Osteocyte (in vitro differentiated cells): ENCODE results near the gene ACTN4. TPM values are rescaled to one million over a fixed set of nuclear protein-coding genes. Genes with fewer than 3 reads are reported as not detected.
A peak's percentile ranks its signal among the peaks of the same experiment; 100 is the strongest.

Source experiments
- DNase-seq: peaks from one replicate; pipeline ENCODE4 v3.0.0; 2021; ENCODE audit warnings: mixed read lengths; ENCODE audit not compliant: unreplicated experiment; ENCODE audit errors: extremely low spot score
- H3K27ac Mint-ChIP-seq: one replicate; pipeline ENCODE4 v1.8.0; 2021; ENCODE audit warnings: mild to moderate bottlenecking, mixed read lengths; ENCODE audit not compliant: unreplicated experiment
- H3K27me3 Mint-ChIP-seq: one replicate; pipeline ENCODE4 v1.8.0; 2021; ENCODE audit warnings: mixed read lengths; ENCODE audit not compliant: unreplicated experiment
- H3K36me3 Mint-ChIP-seq: one replicate; pipeline ENCODE4 v1.8.0; 2021; ENCODE audit warnings: mixed read lengths; ENCODE audit not compliant: unreplicated experiment
- H3K4me1 Mint-ChIP-seq: one replicate; pipeline ENCODE4 v1.8.0; 2021; ENCODE audit warnings: mixed read lengths; ENCODE audit not compliant: unreplicated experiment
- H3K4me3 Mint-ChIP-seq: one replicate; pipeline ENCODE4 v1.8.0; 2021; ENCODE audit warnings: mild to moderate bottlenecking, moderate library complexity, mixed read lengths; ENCODE audit not compliant: unreplicated experiment
- H3K9me3 Mint-ChIP-seq: one replicate; pipeline ENCODE4 v1.8.0; 2021; ENCODE audit warnings: mixed read lengths; ENCODE audit not compliant: unreplicated experiment
- CTCF ChIP-seq: fragments of 200-600 bp; sonication (generic); IDR thresholded peaks from 2 replicates; pipeline ENCODE4 v1.5.0; 2021; ENCODE audit warnings: antibody characterized with exemption, mild to moderate bottlenecking, moderate library complexity
- total RNA-seq: library from RNA; stranded (reverse); gene quantifications from 2 replicates; pipeline ENCODE4 v1.2.1, GENCODE V29; 2021

ACTN4 gene
- total RNA-seq, 1 donor from 2014 or later, result 525 TPM

GRCh38 chr19:38639679-38640078 is 7.8 kb upstream of the ACTN4 start:
- peaks cover 6% of the 10 kb centered on the region for H3K36me3 Mint-ChIP-seq
- no peak overlapping the region for H3K27ac Mint-ChIP-seq
- H3K9me3 Mint-ChIP-seq, result no peaks in the 10 kb centered on the region
- DNase-seq, result no peak
- H3K4me3 Mint-ChIP-seq, result no peak overlapping the region
- no peak for TF ChIP-seq CTCF
- peaks cover 6% of the 10 kb centered on the region for H3K4me1 Mint-ChIP-seq
- H3K27me3 Mint-ChIP-seq, result no peaks in the 10 kb centered on the region

- Mint-ChIP-seq H3K4me1 (peaks cover 5% of the 10 kb centered on the region), H3K4me3 (no peak overlapping the region), H3K27ac (no peak overlapping the region), H3K27me3 (no peaks in the 10 kb centered on the region), H3K9me3 (no peaks in the 10 kb centered on the region), H3K36me3 (peaks cover 5% of the 10 kb centered on the region)
- no peak for DNase-seq
- no peak for TF ChIP-seq CTCF
Measured at GRCh38 chr19:38640368-38640767, 7.1 kb upstream of the ACTN4 start.

- no peak overlapping the region for H3K27ac Mint-ChIP-seq
- TF ChIP-seq CTCF, result no peak
- no peaks in the 10 kb centered on the region for H3K9me3 Mint-ChIP-seq
- no peak overlapping the region for H3K4me3 Mint-ChIP-seq
- no peaks in the 10 kb centered on the region for H3K36me3 Mint-ChIP-seq
- no peak for DNase-seq
- peaks cover 5% of the 10 kb centered on the region for H3K4me1 Mint-ChIP-seq
- H3K27me3 Mint-ChIP-seq, result no peaks in the 10 kb centered on the region
Measured at GRCh38 chr19:38642176-38642575, 5.3 kb upstream of the ACTN4 start.

GRCh38 chr19:38644719-38645118 is 2.7 kb upstream of the ACTN4 start:
- Mint-ChIP-seq H3K36me3 (no peaks in the 10 kb centered on the region), H3K27me3 (no peaks in the 10 kb centered on the region), H3K4me3 (no peak overlapping the region), H3K4me1 (peaks cover 17% of the 10 kb centered on the region), H3K27ac (no peak overlapping the region), H3K9me3 (no peaks in the 10 kb centered on the region)
- no peak for DNase-seq
- TF ChIP-seq CTCF, result no peak

GRCh38 chr19:38647966-38648768 is 718 bp downstream of the ACTN4 start:
- Mint-ChIP-seq H3K27me3 (no peaks in the 10 kb centered on the region), H3K27ac (peak overlapping the region; percentile 99), H3K4me3 (peak overlapping the region; percentile 98), H3K36me3 (no peaks in the 10 kb centered on the region), H3K4me1 (peaks cover 49% of the 10 kb centered on the region), H3K9me3 (no peaks in the 10 kb centered on the region)
- TF ChIP-seq CTCF, result no peak
- DNase-seq, result no peak
